ENCODE results near the gene MYL7. TPM values are rescaled to one million over a fixed set of nuclear protein-coding genes. Genes with fewer than 3 reads are reported as not detected.

Gene MYL7
- total RNA-seq, 5 donors from 2014 or later (not counting 1 experiment from before 2014, with no cell fraction given): not detected

GRCh38 chr7:44110719-44111635 is 30.2 kb downstream of the MYL7 start:
- H3K9me3 Mint-ChIP-seq: no peaks in the 10 kb centered on the region
- H3K4me1 ChIP-seq (ENCODE audit: control insufficient read depth in 1 of 2, extremely low read depth in 1 of 2, insufficient read depth in 2 of 2, low read length in 2 of 2): no peaks in the 10 kb centered on the region
- ChIA-PET CTCF (no interaction called here), POLR2A (interaction anchor here in 1 of 2 donors (0.6 kb wide), 1 partner anchor 27 kb away, joined by 5 read pairs; no protein-coding TSS in a partner anchor)
- H3K27ac ChIP-seq (ENCODE audit: low read length): no peak overlapping the region
- H3K27ac Mint-ChIP-seq: no peak overlapping the region
- no peak for ATAC-seq (replicated peaks in 1 of 4)
- peaks cover 1 to 5% (median 2%) of the 10 kb centered on the region in 3 donors for H3K4me1 Mint-ChIP-seq
- 80% methylated on average over 24 of the region's 27 CpGs for WGBS (ENCODE audit: insufficient coverage)
- peaks cover 0 to 21% of the 10 kb centered on the region in 2 experiments for H3K27me3 ChIP-seq (replicated peaks in 1 of 2; ENCODE audit: control insufficient read depth in 2 of 2, extremely low read depth in 1 of 2, insufficient read depth in 2 of 2, low read length in 1 of 2)
- no peak for DNase-seq
- H3K4me3 Mint-ChIP-seq: no peak overlapping the region
- no peak overlapping the region for H3K4me3 ChIP-seq (ENCODE audit: control insufficient read depth in 1 of 2, extremely low read depth in 1 of 2, low read length in 1 of 2)
- H3K9me3 ChIP-seq: no peaks in the 10 kb centered on the region
- peaks cover 0 to 6% of the 10 kb centered on the region in 2 donors for H3K27me3 Mint-ChIP-seq
- peaks cover 12 to 17% of the 10 kb centered on the region in 2 donors for H3K36me3 ChIP-seq (ENCODE audit: control insufficient read depth in 2 of 2, extremely low read depth in 1 of 2, insufficient read depth in 1 of 2, low read length in 1 of 2)
- H3K36me3 Mint-ChIP-seq: peaks cover 13% of the 10 kb centered on the region

DNA sequence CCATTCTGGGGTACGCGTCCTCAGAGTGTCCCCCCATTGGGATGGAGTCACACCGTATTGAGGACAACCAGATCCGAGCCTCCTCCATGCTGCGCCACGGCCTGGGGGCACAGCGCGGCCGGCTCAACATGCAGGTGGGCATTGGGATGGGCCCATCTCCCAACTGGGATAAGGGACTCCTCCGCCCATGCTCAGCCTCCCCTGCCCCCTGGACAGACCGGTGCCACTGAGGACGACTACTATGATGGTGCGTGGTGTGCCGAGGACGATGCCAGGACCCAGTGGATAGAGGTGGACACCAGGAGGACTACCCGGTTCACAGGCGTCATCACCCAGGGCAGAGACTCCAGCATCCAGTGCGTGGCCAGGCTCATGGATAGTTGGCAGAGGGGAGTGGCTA is 31.1 kb downstream of the MYL7 start:
- peaks cover 11 to 15% (median 12%) of the 10 kb centered on the region in 3 donors for H3K4me1 Mint-ChIP-seq
- Histone ChIP-seq H3K36me3 (ENCODE audit: control insufficient read depth in 2 of 2, extremely low read depth in 1 of 2, insufficient read depth in 1 of 2, low read length in 1 of 2) (peaks cover 9 to 17% of the 10 kb centered on the region in 2 donors), H3K4me3 (ENCODE audit: control insufficient read depth in 1 of 2, extremely low read depth in 1 of 2, low read length in 1 of 2) (no peak overlapping the region), H3K27me3 (replicated peaks in 1 of 2; ENCODE audit: control insufficient read depth in 2 of 2, extremely low read depth in 1 of 2, insufficient read depth in 2 of 2, low read length in 1 of 2) (peaks cover 0 to 31% of the 10 kb centered on the region in 2 experiments), H3K4me1 (ENCODE audit: control insufficient read depth in 1 of 2, extremely low read depth in 1 of 2, insufficient read depth in 2 of 2, low read length in 2 of 2) (peaks cover 3 to 7% of the 10 kb centered on the region in 2 experiments), H3K27ac (ENCODE audit: low read length) (no peak overlapping the region), H3K9me3 (no peaks in the 10 kb centered on the region)
- no peak overlapping the region for H3K4me3 Mint-ChIP-seq
- no peaks in the 10 kb centered on the region for H3K9me3 Mint-ChIP-seq
- 90% methylated on average over 18 of the region's 18 CpGs for WGBS (ENCODE audit: insufficient coverage)
- peaks cover 0 to 15% of the 10 kb centered on the region in 2 donors for H3K27me3 Mint-ChIP-seq
- no peak for ATAC-seq (replicated peaks in 1 of 4)
- no peak overlapping the region for H3K27ac Mint-ChIP-seq
- ChIA-PET CTCF (no interaction called here), POLR2A (no interaction called here)
- peaks cover 13% of the 10 kb centered on the region for H3K36me3 Mint-ChIP-seq
- DNase-seq: no peak

- peaks cover 3 to 14% of the 10 kb centered on the region in 2 experiments for H3K4me1 ChIP-seq (ENCODE audit: control insufficient read depth in 1 of 2, extremely low read depth in 1 of 2, insufficient read depth in 2 of 2, low read length in 2 of 2)
- no peaks in the 10 kb centered on the region for H3K9me3 ChIP-seq
- H3K4me3 ChIP-seq (ENCODE audit: control insufficient read depth in 1 of 2, extremely low read depth in 1 of 2, low read length in 1 of 2): no peak overlapping the region
- Mint-ChIP-seq H3K27me3 (peaks cover 0 to 18% of the 10 kb centered on the region in 2 donors), H3K27ac (no peak overlapping the region), H3K4me1 (peaks cover 11 to 17% (median 14%) of the 10 kb centered on the region in 3 donors), H3K36me3 (peaks cover 7% of the 10 kb centered on the region), H3K4me3 (no peak overlapping the region), H3K9me3 (no peaks in the 10 kb centered on the region)
- peaks cover 2 to 17% of the 10 kb centered on the region in 2 donors for H3K36me3 ChIP-seq (ENCODE audit: control insufficient read depth in 2 of 2, extremely low read depth in 1 of 2, insufficient read depth in 1 of 2, low read length in 1 of 2)
- peaks cover 0 to 39% of the 10 kb centered on the region in 2 experiments for H3K27me3 ChIP-seq (replicated peaks in 1 of 2; ENCODE audit: control insufficient read depth in 2 of 2, extremely low read depth in 1 of 2, insufficient read depth in 2 of 2, low read length in 1 of 2)
- 64% methylated on average over 6 of the region's 21 CpGs for WGBS (ENCODE audit: insufficient coverage)
- H3K27ac ChIP-seq (ENCODE audit: low read length): no peak overlapping the region
- DNase-seq (no peak), ATAC-seq (replicated peaks in 1 of 4) (no peak)
- ChIA-PET POLR2A (no interaction called here), CTCF (no interaction called here)
Measured at GRCh38 chr7:44108768-44109750, 32.1 kb downstream of the MYL7 start.

GRCh38 chr7:44107961-44108767 is 33.0 kb downstream of the MYL7 start:
- Histone ChIP-seq H3K4me3 (ENCODE audit: control insufficient read depth in 1 of 2, extremely low read depth in 1 of 2, low read length in 1 of 2) (no peak overlapping the region), H3K27ac (ENCODE audit: low read length) (no peak overlapping the region), H3K9me3 (no peaks in the 10 kb centered on the region), H3K36me3 (ENCODE audit: control insufficient read depth in 2 of 2, extremely low read depth in 1 of 2, insufficient read depth in 1 of 2, low read length in 1 of 2) (peaks cover 2 to 17% of the 10 kb centered on the region in 2 donors), H3K4me1 (ENCODE audit: control insufficient read depth in 1 of 2, extremely low read depth in 1 of 2, insufficient read depth in 2 of 2, low read length in 2 of 2) (peaks cover 5 to 22% of the 10 kb centered on the region in 2 experiments), H3K27me3 (replicated peaks in 1 of 2; ENCODE audit: control insufficient read depth in 2 of 2, extremely low read depth in 1 of 2, insufficient read depth in 2 of 2, low read length in 1 of 2) (peaks cover 0 to 47% of the 10 kb centered on the region in 2 experiments)
- H3K36me3 Mint-ChIP-seq: peaks cover 3% of the 10 kb centered on the region
- H3K4me1 Mint-ChIP-seq: peaks cover 14 to 20% (median 15%) of the 10 kb centered on the region in 3 donors
- H3K27ac Mint-ChIP-seq: no peak overlapping the region
- H3K27me3 Mint-ChIP-seq: peaks cover 0 to 23% of the 10 kb centered on the region in 2 donors
- DNase-seq (no peak), ATAC-seq (replicated peaks in 1 of 4) (no peak)
- CTCF ChIA-PET: no interaction called here
- 84% methylated on average over 14 of the region's 21 CpGs for WGBS (ENCODE audit: insufficient coverage)
- no peaks in the 10 kb centered on the region for H3K9me3 Mint-ChIP-seq
- H3K4me3 Mint-ChIP-seq: no peak overlapping the region
- POLR2A ChIA-PET: no interaction called here

DNA sequence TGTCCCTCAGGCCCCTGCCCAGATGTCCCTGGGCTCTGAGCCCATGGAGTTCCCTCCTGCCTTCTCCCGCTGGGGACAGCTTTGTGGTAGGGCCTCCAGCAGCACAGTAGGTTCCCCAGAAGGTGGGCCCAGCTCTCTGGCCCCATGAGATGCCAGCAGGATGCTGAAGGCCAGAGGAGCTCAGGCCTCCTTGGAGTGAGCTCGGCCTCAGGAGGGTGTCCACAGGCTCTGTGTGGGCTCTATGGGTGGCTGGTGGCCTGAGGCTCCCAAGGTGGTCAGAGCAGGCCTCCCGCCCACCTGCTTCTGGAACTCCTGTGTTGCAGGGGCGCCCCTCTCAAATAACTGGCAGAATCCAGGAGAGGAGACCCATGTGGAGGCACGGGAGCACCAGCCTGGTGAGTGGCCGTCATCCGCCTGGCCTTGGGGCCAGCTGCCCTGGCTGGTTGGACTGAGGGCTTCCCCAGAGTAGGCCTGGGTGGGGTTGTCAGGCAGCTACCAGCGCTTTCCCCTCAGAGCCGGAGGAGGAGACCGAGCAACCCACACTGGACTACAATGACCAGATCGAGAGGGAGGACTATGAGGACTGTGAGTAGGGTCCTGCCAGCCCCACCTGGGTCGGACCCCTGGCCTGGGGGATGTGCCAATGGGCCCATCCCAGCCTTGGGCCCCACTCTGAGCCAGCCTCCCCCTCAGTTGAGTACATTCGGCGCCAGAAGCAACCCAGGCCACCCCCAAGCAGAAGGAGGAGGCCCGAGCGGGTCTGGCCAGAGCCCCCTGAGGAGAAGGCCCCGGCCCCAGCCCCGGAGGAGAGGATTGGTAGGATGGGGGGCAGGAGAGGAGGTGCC is 33.8 kb downstream of the MYL7 start:
- Mint-ChIP-seq H3K4me3 (no peak overlapping the region), H3K27me3 (peaks cover 0 to 27% of the 10 kb centered on the region in 2 donors), H3K27ac (no peak overlapping the region), H3K9me3 (no peaks in the 10 kb centered on the region), H3K4me1 (peaks cover 14 to 22% (median 18%) of the 10 kb centered on the region in 3 donors), H3K36me3 (no peaks in the 10 kb centered on the region)
- peaks cover 2 to 17% of the 10 kb centered on the region in 2 donors for H3K36me3 ChIP-seq (ENCODE audit: control insufficient read depth in 2 of 2, extremely low read depth in 1 of 2, insufficient read depth in 1 of 2, low read length in 1 of 2)
- H3K4me1 ChIP-seq (ENCODE audit: control insufficient read depth in 1 of 2, extremely low read depth in 1 of 2, insufficient read depth in 2 of 2, low read length in 2 of 2): peaks cover 5 to 22% of the 10 kb centered on the region in 2 experiments
- H3K27ac ChIP-seq (ENCODE audit: low read length): no peak overlapping the region
- H3K27me3 ChIP-seq (replicated peaks in 1 of 2; ENCODE audit: control insufficient read depth in 2 of 2, extremely low read depth in 1 of 2, insufficient read depth in 2 of 2, low read length in 1 of 2): peaks cover 0 to 52% of the 10 kb centered on the region in 2 experiments
- H3K9me3 ChIP-seq: no peaks in the 10 kb centered on the region
- H3K4me3 ChIP-seq (ENCODE audit: control insufficient read depth in 1 of 2, extremely low read depth in 1 of 2, low read length in 1 of 2): no peak overlapping the region
- DNase-seq (no peak), ATAC-seq (replicated peaks in 1 of 4) (no peak)
- CTCF ChIA-PET: no interaction called here
- 75% methylated on average over 6 of the region's 18 CpGs for WGBS (ENCODE audit: insufficient coverage)
- POLR2A ChIA-PET: interaction anchor here in 1 of 2 donors (0.6 kb wide), 1 partner anchor 32 kb away, joined by 4 read pairs; no protein-coding TSS in a partner anchor

Data from T-cell (primary cell).